Left lung (tissue), 10 donors: ENCODE measurements around the gene TMEM222. TPM values are rescaled to one million over a fixed set of nuclear protein-coding genes. Genes with fewer than 3 reads are reported as not detected.

Source experiments
- ATAC-seq: fragments of 200-7000 bp; cut with Tn5 transposase; one replicate; pipeline ENCODE4 v1.9.1; 2020; ENCODE audit warnings: moderate library complexity
- DNase-seq, 4 donors: peaks; one replicate each; pipeline ENCODE4 v3.0.0-alpha.2; 2013 to 2020
- H3K27ac ChIP-seq, 2 donors: fragments of 200-600 bp; sonication (generic) in 1 of 2; one replicate each; pipeline versions ENCODE4 v1.5.0 to v1.8.0; 2020 to 2021
- H3K27me3 ChIP-seq, 2 donors: fragments of 200-600 bp; sonication (generic) in 1 of 2; one replicate each; pipeline versions ENCODE4 v1.5.0 to v1.8.0; 2020 to 2021
- H3K36me3 ChIP-seq, 2 donors: fragments of 200-600 bp; sonication (generic) in 1 of 2; one replicate each; pipeline versions ENCODE4 v1.5.0 to v1.8.0; 2020 to 2021
- H3K4me1 ChIP-seq, 2 donors: fragments of 200-600 bp; one replicate each; pipeline ENCODE4 v1.8.0; 2021
- H3K4me3 ChIP-seq, 2 donors: fragments of 200-600 bp; sonication (generic) in 1 of 2; one replicate each; pipeline versions ENCODE4 v1.5.0 to v1.8.0; 2020 to 2021; ENCODE audit warnings: mild to moderate bottlenecking in 1 of 2
- H3K9me3 ChIP-seq, 2 donors: fragments of 200-600 bp; sonication (generic) in 1 of 2; one replicate each; pipeline versions ENCODE4 v1.5.0 to v1.8.0; 2020 to 2021
- CTCF ChIP-seq, 2 donors: fragments of 200-600 bp; sonication (generic) in 1 of 2; IDR thresholded peaks; one replicate each; pipeline versions ENCODE4 v1.5.0 to v1.8.0; 2021; ENCODE audit warnings: antibody characterized with exemption in 2 of 2
- intact Hi-C, 2 donors: fragments of 100-400 bp; cut with DNase I; formaldehyde crosslinking; loops; one replicate each; pipeline versions ENCODE4 v1.11.2 to v1.14.2; 2022
- polyA plus RNA-seq, 6 donors: library from polyadenylated mRNA; unstranded; fragments of 120-200 nt; gene quantifications; one replicate each; pipeline ENCODE4 v1.2.1, GENCODE V29; 2013; ENCODE audit not compliant: insufficient read length in 6 of 6
- total RNA-seq, 2 donors: library from RNA; stranded (reverse); fragmentation: NEBNext Ultra II Directional; extraction: Animal tissue kit (Norgen Biotek cat#: 25700); gene quantifications; one replicate each; pipeline ENCODE4 v1.2.1, GENCODE V29; 2021
- donor health status: DM: no; HTN: yes; CAD: no.
- donor health status: DM: no; HTN: no; CAD: no.

The TMEM222 gene
- total and polyA plus RNA-seq, 8 donors = 29.4 to 40.4 (median 35.7) TPM

- intact Hi-C loops = no loop called here
- no peak overlapping the region for H3K4me3 ChIP-seq
- peaks cover 19 to 37% of the 10 kb centered on the region in 2 donors for H3K4me1 ChIP-seq
- no peak overlapping the region for H3K27ac ChIP-seq
- DNase-seq = no peak
- no peak for TF ChIP-seq CTCF (IDR thresholded peaks at IDR 0.05)
- H3K27me3 ChIP-seq = peaks cover 0 to 12% of the 10 kb centered on the region in 2 donors
- H3K9me3 ChIP-seq = no peaks in the 10 kb centered on the region
- peaks cover 0 to 68% of the 10 kb centered on the region in 2 donors for H3K36me3 ChIP-seq
- no peak for ATAC-seq
Observed at GRCh38 chr1:27351541-27352107, 29.7 kb downstream of the TMEM222 start.

GRCh38 chr1:27353166-27353565 lies 31.2 kb downstream of the TMEM222 start:
- ATAC-seq = no peak

GRCh38 chr1:27353629-27354028 lies 31.7 kb downstream of the TMEM222 start:
- peaks cover 0 to 11% of the 10 kb centered on the region in 2 donors for H3K27me3 ChIP-seq
- no peaks in the 10 kb centered on the region for H3K9me3 ChIP-seq
- DNase-seq = no peak
- H3K36me3 ChIP-seq = peaks cover 0 to 81% of the 10 kb centered on the region in 2 donors
- peaks cover 19 to 43% of the 10 kb centered on the region in 2 donors for H3K4me1 ChIP-seq
- no peak for TF ChIP-seq CTCF (IDR thresholded peaks at IDR 0.05)
- H3K27ac ChIP-seq = no peak overlapping the region
- no peak overlapping the region for H3K4me3 ChIP-seq
- ATAC-seq = no peak
- intact Hi-C loops = no loop called here

More at GRCh38 chr1:27353166-27353565, 31.2 kb downstream of the TMEM222 start:
- peak in 1 of 4 donors; percentile 71 for DNase-seq
- Histone ChIP-seq H3K9me3 (no peaks in the 10 kb centered on the region), H3K36me3 (peaks cover 0 to 76% of the 10 kb centered on the region in 2 donors), H3K4me3 (no peak overlapping the region), H3K4me1 (peaks cover 19 to 43% of the 10 kb centered on the region in 2 donors), H3K27me3 (peaks cover 0 to 12% of the 10 kb centered on the region in 2 donors), H3K27ac (no peak overlapping the region)
- intact Hi-C loops = no loop called here
- no peak for TF ChIP-seq CTCF (IDR thresholded peaks at IDR 0.05)

- no peak for TF ChIP-seq CTCF (IDR thresholded peaks at IDR 0.05)
- intact Hi-C loops = loop anchor here in 1 of 2 donors (5.0 kb wide), 1 partner anchor 37 kb away; the partner anchor contains the start of gene GPR3
- ATAC-seq = no peak
- Histone ChIP-seq H3K4me3 (no peak overlapping the region), H3K4me1 (peaks cover 7 to 34% of the 10 kb centered on the region in 2 donors), H3K27me3 (no peaks in the 10 kb centered on the region), H3K36me3 (peaks cover 0 to 91% of the 10 kb centered on the region in 2 donors), H3K9me3 (no peaks in the 10 kb centered on the region), H3K27ac (no peak overlapping the region)
- DNase-seq = no peak
Observed at GRCh38 chr1:27355683-27356082, 33.7 kb downstream of the TMEM222 start.

- DNase-seq (no peak), ATAC-seq (no peak)
- no peak overlapping the region for H3K27ac ChIP-seq
- intact Hi-C loops = loop anchor here in 1 of 2 donors (5.0 kb wide), 1 partner anchor 36 kb away; the partner anchor contains the start of gene GPR3
- H3K27me3 ChIP-seq = no peaks in the 10 kb centered on the region
- TF ChIP-seq CTCF (IDR thresholded peaks at IDR 0.05) = no peak
- no peaks in the 10 kb centered on the region for H3K9me3 ChIP-seq
- peaks cover under 1 to 33% of the 10 kb centered on the region in 2 donors for H3K4me1 ChIP-seq
- no peak overlapping the region for H3K4me3 ChIP-seq
- peaks cover 0 to 91% of the 10 kb centered on the region in 2 donors for H3K36me3 ChIP-seq
Observed at GRCh38 chr1:27356277-27356618, 34.3 kb downstream of the TMEM222 start.
